Panc1 (cell line): Measurements from ENCODE around the gene CEBPE. TPM values are rescaled to one million over a fixed set of nuclear protein-coding genes. Genes with fewer than 3 reads are reported as not detected.

ENCODE experiments used
- ATAC-seq: fragments of 200-7000 bp; cut with Tn5 transposase; 2 replicates; pipeline ENCODE4 v1.9.1; 2020; ENCODE audit warnings: mild to moderate bottlenecking, moderate library complexity
- BruUV-seq: library from RNA; stranded (reverse); fragments of 400-500 nt; replicated peaks from 2 replicates; lab custom pipeline; 2021; lab: Mats Ljungman, UMichigan
- CTCF ChIA-PET: fragments of 300-600 bp; sonication (Branson Sonifier 250); formaldehyde crosslinking; loops from one replicate; lab custom pipeline; 2022; ENCODE audit warnings: antibody characterized with exemption; lab: Charles Lee
- POLR2A ChIA-PET: fragments of 300-600 bp; sonication (Branson Sonifier 250); formaldehyde crosslinking; loops from one replicate; lab custom pipeline; 2022; ENCODE audit warnings: antibody characterized with exemption; lab: Charles Lee
- DNase-seq: peaks from one replicate; pipeline ENCODE4 v3.0.0-alpha.2; 2010; ENCODE audit warnings: low read depth, low spot score
- H3K27ac ChIP-seq: 2 replicates; pipeline ENCODE4 v1.5.1; 2011; ENCODE audit warnings: mild to moderate bottlenecking, low read length, inconsistent platforms
- H3K27me3 ChIP-seq: fragments of 200-500 bp; sonication (Bioruptor generic); 2 replicates; pipeline ENCODE4 v1.6.0; 2014; ENCODE audit warnings: low read length, inconsistent platforms; ENCODE audit not compliant: control insufficient read depth, insufficient read depth
- H3K36me3 ChIP-seq: fragments of 200-500 bp; sonication (Bioruptor generic); 2 replicates; pipeline ENCODE4 v1.5.1; 2014; ENCODE audit warnings: inconsistent platforms, mild to moderate bottlenecking, low read length, moderate library complexity; ENCODE audit not compliant: control insufficient read depth, insufficient read depth
- H3K4me1 ChIP-seq: 2 replicates; pipeline ENCODE4 v1.5.1; 2011; ENCODE audit warnings: inconsistent platforms, mild to moderate bottlenecking, low read length, moderate library complexity; ENCODE audit not compliant: control insufficient read depth, insufficient read depth
- H3K4me3 ChIP-seq, 2 experiments: 2 replicates each; pipeline ENCODE4 v1.5.1; 2011 to 2012; ENCODE audit warnings: low read depth in 2 of 2, low read length in 2 of 2, mild to moderate bottlenecking in 2 of 2, inconsistent platforms in 1 of 2, moderate library complexity in 1 of 2
- H3K9me3 ChIP-seq: fragments of 200-500 bp; sonication (Bioruptor generic); 2 replicates; pipeline ENCODE4 v1.5.1; 2014; ENCODE audit warnings: low read depth, mild to moderate bottlenecking, inconsistent platforms, low read length, moderate library complexity; ENCODE audit not compliant: control insufficient read depth, insufficient read depth
- CTCF ChIP-seq: fragments of 450-650 bp; IDR thresholded peaks from 2 replicates; pipeline ENCODE4 v1.5.1; 2017; ENCODE audit warnings: mild to moderate bottlenecking
- POLR2AphosphoS5 ChIP-seq: IDR thresholded peaks from 2 replicates; pipeline ENCODE4 v1.6.1; 2012; ENCODE audit warnings: mild to moderate bottlenecking, low read depth, low read length, moderate library complexity
- REST ChIP-seq, 2 experiments: IDR thresholded peaks; 2 replicates each; pipeline ENCODE4 v1.6.1; 2011 to 2012; ENCODE audit warnings: low read depth in 2 of 2, control low read depth in 1 of 2, low read length in 1 of 2, mild to moderate bottlenecking in 1 of 2, moderate library complexity in 1 of 2; ENCODE audit not compliant: insufficient read depth in 1 of 2
- SIN3A ChIP-seq: IDR thresholded peaks from 2 replicates; pipeline ENCODE4 v1.6.1; 2012; ENCODE audit warnings: low read depth, mild to moderate bottlenecking, low read length, moderate library complexity, borderline replicate concordance; ENCODE audit not compliant: insufficient read depth
- TCF7L2 ChIP-seq: IDR thresholded peaks from 2 replicates; pipeline ENCODE4 v1.6.1; 2011; ENCODE audit warnings: mild to moderate bottlenecking, low read depth, low read length, inconsistent platforms
- in situ Hi-C: cut with HindIII; loops from 2 replicates; pipeline ENCODE4 v1.10.0; 2016; ENCODE audit warnings: low sequenced_read_pairs, low pct_unique_long_range_greater_than_20kb
- intact Hi-C: fragments of 100-400 bp; cut with micrococcal nuclease; formaldehyde crosslinking; loops from one replicate; pipeline ENCODE4 v1.10.0; 2022; ENCODE audit not compliant: unreplicated experiment
- total RNA-seq: library from RNA; stranded (reverse); gene quantifications from one replicate; pipeline ENCODE4 v1.2.1, GENCODE V29; 2021; ENCODE audit not compliant: unreplicated experiment

CEBPE gene
- total RNA-seq, 1 experiment from 2014 or later, result not detected

GRCh38 chr14:23076785-23077408 lies 42.2 kb downstream of the CEBPE start:
- Histone ChIP-seq H3K4me3 (no peak overlapping the region), H3K27me3 (no peaks in the 10 kb centered on the region), H3K4me1 (peaks cover 17% of the 10 kb centered on the region), H3K36me3 (peaks cover 44% of the 10 kb centered on the region), H3K9me3 (no peaks in the 10 kb centered on the region), H3K27ac (no peak overlapping the region)
- no peak for ATAC-seq
- DNase-seq, result no peak
- ChIA-PET POLR2A (no interaction called here), CTCF (interaction anchor here (0.5 to 2.6 kb wide), 5 partner anchors 8 to 432 kb away, joined by 3 to 10 read pairs (median 4); partner anchors contain the start of genes ACIN1 and C14orf119)
- TF ChIP-seq REST (IDR thresholded peaks at IDR 0.05; ENCODE audit: insufficient read depth in 1 of 2, low read depth in 2 of 2, low read length in 1 of 2) (no peak), SIN3A (no peak), POLR2AphosphoS5 (no peak), TCF7L2 (no peak), CTCF (peak; percentile 71)
- in situ Hi-C loops (no loop called here), intact Hi-C loops (no loop called here)
- BruUV-seq, result no TSS peak

GRCh38 chr14:23074906-23075305 lies 44.1 kb downstream of the CEBPE start:
- ATAC-seq, result no peak
- CTCF ChIA-PET, result interaction anchor here (0.7 kb wide), 1 partner anchor 824 kb away, joined by 7 read pairs; no protein-coding TSS in a partner anchor
- no peak for TF ChIP-seq REST (IDR thresholded peaks at IDR 0.05; ENCODE audit: insufficient read depth in 1 of 2, low read depth in 2 of 2, low read length in 1 of 2)
- TF ChIP-seq TCF7L2, result no peak
- POLR2A ChIA-PET, result no interaction called here
- Histone ChIP-seq H3K4me3 (no peak overlapping the region), H3K27me3 (no peaks in the 10 kb centered on the region), H3K9me3 (no peaks in the 10 kb centered on the region), H3K36me3 (peaks cover 35% of the 10 kb centered on the region), H3K27ac (no peak overlapping the region), H3K4me1 (peaks cover 21% of the 10 kb centered on the region)
- intact Hi-C loops, result no loop called here
- no TSS peak for BruUV-seq
- DNase-seq, result no peak
- in situ Hi-C loops, result no loop called here
